ENCODE data around the gene DLGAP1. TPM values are rescaled to one million over a fixed set of nuclear protein-coding genes. Genes with fewer than 3 reads are reported as not detected.

DLGAP1 gene
- total RNA-seq, 1 experiment from 2014 or later: 23.2 TPM

DNA sequence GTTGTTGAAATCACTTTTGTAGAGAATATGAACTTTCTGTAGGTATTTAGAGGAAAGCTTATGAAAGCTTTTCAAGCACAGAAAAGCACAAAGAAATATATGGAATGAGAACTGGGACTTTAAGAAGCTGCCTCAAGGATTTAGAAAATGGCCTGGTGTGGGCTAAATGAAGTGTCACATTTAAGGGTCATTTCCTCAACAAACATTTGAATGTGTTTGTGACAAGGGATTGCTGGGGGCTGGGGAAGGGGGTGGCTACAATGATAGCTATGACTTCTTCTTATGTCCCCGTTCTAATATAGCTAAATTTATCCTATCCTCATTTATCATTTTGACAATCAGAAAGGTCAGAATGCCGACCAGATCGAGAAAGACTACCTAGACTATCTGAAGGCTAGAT, 69.2 kb downstream of the DLGAP1 start:
- H3T11ph ChIP-seq (ENCODE audit: low read length): no peak overlapping the region
- H3K9me3 ChIP-seq (ENCODE audit: control insufficient read depth, low read depth, low read length): no peaks in the 10 kb centered on the region
- 0 out of 4 replicates have a peak, but pooled peaks cover 2 to 7% of the 10 kb centered on the region in 2 experiments for H3K4me1 Mint-ChIP-seq
- WGBS (ENCODE audit: extremely low coverage, insufficient read length, low lambda C conversion rate): no CpG with 5 or more reads among the region's 3 CpGs
- no peak overlapping the region for H4K5ac ChIP-seq (ENCODE audit: insufficient read length, low read depth, low read length)
- no peak overlapping the region for H2BK12ac ChIP-seq (ENCODE audit: insufficient read length, low read depth, low read length)
- TF ChIP-seq CTCF (conservative IDR thresholded peaks at IDR 0.05): no peak
- no peaks in the 10 kb centered on the region for H3K27me3 Mint-ChIP-seq (ENCODE audit: low read depth)
- H3K79me2 ChIP-seq (ENCODE audit: insufficient read depth, low read length): no peaks in the 10 kb centered on the region
- H3K9ac ChIP-seq (ENCODE audit: extremely low read depth, insufficient read length, low read length): no peak overlapping the region
- no peak overlapping the region for H2BK15ac ChIP-seq (ENCODE audit: low read depth, low read length)
- no peak overlapping the region for H2BK5ac ChIP-seq (ENCODE audit: insufficient read length, low read length)
- no peak overlapping the region for H2AFZ ChIP-seq (ENCODE audit: low read length)
- no peak overlapping the region for H3K4ac ChIP-seq (ENCODE audit: low read depth, low read length)
- no peak overlapping the region for H2BK20ac ChIP-seq (ENCODE audit: low read depth, low read length, poor library complexity, severe bottlenecking)
- no peaks in the 10 kb centered on the region for H4K20me1 ChIP-seq (ENCODE audit: control insufficient read depth, insufficient read depth, insufficient read length)
- H3K27ac Mint-ChIP-seq: no peak overlapping the region
- no peak overlapping the region for H3K4me3 Mint-ChIP-seq
- DNase-seq: no peak
- H3K18ac ChIP-seq (ENCODE audit: insufficient read length, low read depth, low read length): no peak overlapping the region
- no peak overlapping the region for H4K8ac ChIP-seq (replicated peaks; ENCODE audit: insufficient read length, low read depth, low read length)
- H3K14ac ChIP-seq (ENCODE audit: insufficient read depth, low read length): no peak overlapping the region
- no peaks in the 10 kb centered on the region for H3K9me3 Mint-ChIP-seq
- peaks cover 0 to 2% (median 2%) of the 10 kb centered on the region in 3 experiments; a peak in 3 of 7 replicates for H3K36me3 Mint-ChIP-seq (ENCODE audit: insufficient read depth in 1 of 3, low read depth in 3 of 3)
- H3K4me2 ChIP-seq (ENCODE audit: insufficient read depth, insufficient read length, low read length): no peak overlapping the region
- no peaks in the 10 kb centered on the region for H3K23me2 ChIP-seq (ENCODE audit: insufficient read length, low read depth, low read length, poor library complexity, severe bottlenecking)
- no peak overlapping the region for H3K27ac ChIP-seq (ENCODE audit: insufficient read length, low read depth, low read length)
- H3K4me1 ChIP-seq (ENCODE audit: insufficient read depth, low read length): no peaks in the 10 kb centered on the region
- H2AK5ac ChIP-seq (ENCODE audit: insufficient read length, low read length): no peak overlapping the region
- no peak overlapping the region for H3K56ac ChIP-seq (ENCODE audit: insufficient read length, low read depth, low read length)
- no peak overlapping the region for H3K23ac ChIP-seq (ENCODE audit: insufficient read length, low read depth, low read length)
- H4K91ac ChIP-seq (ENCODE audit: insufficient read length, low read depth, low read length): no peak overlapping the region
- no peaks in the 10 kb centered on the region for H3K27me3 ChIP-seq (ENCODE audit: insufficient read depth, low read length)
- H3K79me1 ChIP-seq (ENCODE audit: insufficient read depth, low read depth, low read length, poor library complexity, severe bottlenecking): no peaks in the 10 kb centered on the region
- H2BK120ac ChIP-seq (ENCODE audit: low read depth, low read length, poor library complexity, severe bottlenecking): no peak overlapping the region
